NCI-H345 treated with DMSO at 0.1 percent for 48 hours (cell line): Measurements from ENCODE around the gene ZNF827.

Experiments used
- DNase-seq: peaks from one replicate; lab custom pipeline; 2025; ENCODE audit not compliant: unreplicated experiment; lab: John Stamatoyannopoulos, UW

ZNF827 gene

GRCh38 chr4:145804116-145804515 is 134.5 kb downstream of the ZNF827 start:
- no peak for DNase-seq

DNA sequence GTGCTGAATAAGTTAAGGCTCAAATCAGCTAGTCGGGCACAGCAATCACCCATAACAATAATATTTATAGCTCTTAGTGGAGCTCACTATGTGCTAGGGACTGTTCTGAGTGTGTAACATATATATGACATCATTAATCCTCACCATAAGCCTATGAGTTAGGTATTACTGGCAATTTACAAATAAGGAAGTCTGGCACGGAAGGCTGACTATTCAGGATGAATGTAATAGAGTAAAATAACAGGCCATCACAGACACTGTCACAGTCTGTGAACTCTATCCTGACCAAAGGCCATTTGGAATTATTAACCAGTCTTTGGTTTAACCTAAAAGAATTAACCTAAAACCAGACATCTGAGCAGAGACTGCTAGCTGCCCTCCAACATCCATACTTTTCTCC is 139.4 kb downstream of the ZNF827 start:
- no peak for DNase-seq

DNA sequence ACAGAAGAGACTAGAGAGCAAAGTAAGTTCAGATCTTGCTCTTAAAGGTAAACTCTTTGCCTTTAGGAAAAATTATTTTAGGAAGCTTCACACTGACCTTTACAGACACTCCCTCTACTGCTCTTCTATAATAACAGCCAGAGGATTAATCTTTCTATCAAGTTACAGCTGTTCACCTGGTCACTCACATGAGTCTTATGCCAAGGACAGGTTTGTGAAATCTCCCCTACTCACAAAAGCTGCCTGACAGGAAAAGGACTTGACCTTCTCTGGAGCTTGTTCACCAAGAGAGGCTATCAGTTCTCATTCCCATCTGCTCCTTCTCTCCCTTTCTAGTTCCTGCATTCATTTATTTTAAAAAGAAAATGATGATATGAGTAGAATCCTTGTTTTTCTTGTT is 141.3 kb downstream of the ZNF827 start:
- DNase-seq = no peak

- no peak for DNase-seq
These were observed 142.3 kb downstream of the ZNF827 start for GRCh38 chr4:145796346-145796745.

DNA sequence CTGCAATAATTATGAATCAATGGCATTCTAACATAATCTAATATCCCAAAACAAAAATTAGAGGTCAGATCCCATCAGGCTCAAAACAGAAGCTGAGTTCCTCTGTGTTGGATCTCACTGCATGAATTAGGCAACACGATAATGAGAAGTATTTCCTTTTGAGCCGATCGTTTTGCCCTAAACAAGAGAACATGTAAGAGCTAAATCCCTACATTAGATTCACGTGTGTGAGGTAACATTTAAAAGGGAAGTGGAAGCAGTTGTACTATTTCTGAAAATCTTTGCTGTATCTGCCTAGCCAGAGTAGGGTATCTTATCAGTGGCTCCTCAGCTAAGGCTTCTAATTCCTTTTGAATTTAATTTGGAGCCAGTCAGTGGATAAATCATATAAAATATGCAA is 143.1 kb downstream of the ZNF827 start:
- no peak for DNase-seq

DNA sequence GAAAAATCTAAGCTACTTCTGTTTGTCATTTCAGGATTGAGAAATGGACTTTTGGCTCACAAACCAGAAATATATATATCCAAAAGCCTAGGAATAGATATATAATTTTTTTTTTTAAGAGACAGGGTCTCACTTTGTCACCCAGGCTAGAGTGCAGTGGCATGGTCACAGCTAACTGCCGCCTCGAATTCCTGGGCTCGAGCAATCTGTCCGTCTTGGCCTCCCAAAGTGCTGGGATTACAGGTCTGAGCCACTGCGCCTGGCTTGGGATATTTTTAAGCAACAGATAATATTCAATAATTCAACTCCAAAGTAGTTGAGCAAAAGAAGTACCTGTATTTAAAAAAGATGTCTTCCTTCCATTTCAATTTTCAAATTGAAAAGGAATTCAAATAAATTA is 146.2 kb downstream of the ZNF827 start:
- no peak for DNase-seq

- no peak for DNase-seq
These were observed 146.6 kb downstream of the ZNF827 start for GRCh38 chr4:145791988-145792387.

DNA sequence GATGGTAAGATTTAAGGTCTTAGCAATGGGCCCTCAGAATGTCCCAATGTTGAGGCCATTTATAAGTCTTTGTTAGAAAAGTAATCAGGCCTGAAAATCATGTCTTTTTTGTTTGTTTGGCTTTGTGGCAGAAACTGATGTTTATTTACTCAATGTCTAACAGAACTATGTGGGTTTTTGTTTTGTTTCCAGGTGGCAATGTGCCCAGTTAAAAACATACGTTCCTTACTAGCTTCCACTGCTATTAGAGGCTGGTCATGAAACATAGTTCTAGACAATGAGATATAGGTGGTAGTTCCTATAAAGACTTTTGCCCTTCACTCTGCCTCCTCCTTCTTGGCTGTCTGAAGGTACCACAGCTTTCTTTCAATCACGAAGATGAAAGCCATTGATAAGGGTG is 149.9 kb downstream of the ZNF827 start:
- DNase-seq = no peak

- no peak for DNase-seq
These were observed 151.8 kb downstream of the ZNF827 start for GRCh38 chr4:145786830-145787229.

GRCh38 chr4:145786261-145786660 is 152.4 kb downstream of the ZNF827 start:
- no peak for DNase-seq

GRCh38 chr4:145785391-145786008 is 153.1 kb downstream of the ZNF827 start:
- DNase-seq = no peak

GRCh38 chr4:145784036-145784435 is 154.6 kb downstream of the ZNF827 start:
- DNase-seq = no peak

- DNase-seq = no peak
These were observed 155.9 kb downstream of the ZNF827 start for GRCh38 chr4:145782756-145783155.

DNA sequence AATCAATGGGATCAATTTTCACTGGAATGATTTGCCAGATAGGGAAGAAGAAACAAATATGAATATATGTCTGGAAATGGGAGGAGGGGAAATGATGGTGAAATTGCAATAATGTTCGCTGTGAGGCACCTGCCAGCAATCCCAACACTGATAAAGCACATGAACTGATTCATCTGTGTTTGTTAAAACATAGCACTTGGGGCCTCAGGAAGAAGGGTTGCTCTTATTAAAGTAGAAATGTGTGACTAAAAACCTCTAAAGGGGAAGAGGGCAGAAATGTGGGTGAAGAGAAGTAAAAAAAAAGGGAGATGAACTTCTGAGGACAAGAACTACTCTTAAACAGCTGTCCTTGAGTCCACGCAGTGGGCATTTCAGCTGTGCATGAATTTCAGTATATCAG is 157.3 kb downstream of the ZNF827 start:
- DNase-seq = no peak

GRCh38 chr4:145779319-145779801 is 159.3 kb downstream of the ZNF827 start:
- DNase-seq = no peak

DNA sequence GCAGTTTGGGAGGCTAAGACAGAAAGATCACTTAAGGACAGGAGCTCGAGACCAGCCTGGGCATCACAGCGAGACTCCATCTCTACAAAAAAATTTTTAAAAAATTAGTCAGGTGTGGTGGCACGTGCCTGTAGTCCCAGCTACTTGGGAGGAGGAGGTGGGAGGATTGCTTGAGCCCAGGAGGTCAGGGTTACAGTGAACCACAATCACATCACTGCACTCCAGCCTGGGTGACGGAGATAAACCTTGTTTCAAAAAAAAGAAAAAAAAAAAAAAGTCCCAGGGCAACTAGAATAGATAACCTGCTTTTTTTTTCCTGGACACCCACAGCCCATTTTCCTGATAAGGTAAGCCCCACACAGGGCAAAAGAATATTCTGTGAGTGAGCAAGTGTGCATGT is 162.4 kb downstream of the ZNF827 start:
- DNase-seq = no peak

GRCh38 chr4:145775406-145775805 is 163.2 kb downstream of the ZNF827 start:
- DNase-seq = no peak

DNA sequence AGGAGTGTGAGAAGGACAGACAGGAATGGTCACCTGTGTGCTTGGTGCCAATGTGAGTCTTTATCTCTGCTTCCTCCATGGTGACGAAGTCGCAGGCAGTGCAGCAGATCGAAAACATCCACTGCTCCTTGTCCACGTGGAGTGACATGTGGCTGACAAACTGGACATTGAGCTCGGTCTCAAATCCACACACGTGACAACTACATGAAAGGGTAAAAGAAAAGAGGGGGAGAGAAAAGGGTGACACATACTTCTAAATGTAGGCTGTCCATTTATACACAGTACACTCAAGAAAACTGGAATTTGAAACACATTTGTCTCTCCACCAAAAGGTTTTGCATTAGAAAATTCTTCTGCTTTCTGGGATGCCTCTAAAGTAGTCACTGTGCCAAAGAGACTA is 164.2 kb downstream of the ZNF827 start:
- DNase-seq = no peak

GRCh38 chr4:145773581-145774234 is 164.9 kb downstream of the ZNF827 start:
- DNase-seq = no peak

GRCh38 chr4:145772347-145772746 is 166.3 kb downstream of the ZNF827 start:
- no peak for DNase-seq

GRCh38 chr4:145770124-145770523 is 168.5 kb downstream of the ZNF827 start:
- DNase-seq = no peak

GRCh38 chr4:145769450-145770037 is 169.1 kb downstream of the ZNF827 start:
- DNase-seq = no peak

- no peak for DNase-seq
These were observed 172.3 kb downstream of the ZNF827 start for GRCh38 chr4:145766273-145766672.
